Peyer's patch (tissue), 4 donors: ENCODE results near the gene HS6ST3. TPM values are rescaled to one million over a fixed set of nuclear protein-coding genes. Genes with fewer than 3 reads are reported as not detected.

Source experiments
- DNase-seq, 3 donors: peaks; one replicate each; pipeline ENCODE4 v3.0.0-alpha.2; 2017 to 2019
- H3K27ac ChIP-seq, 4 donors: fragments of 200-600 bp; sonication (generic); one replicate each; pipeline ENCODE4 v1.5.1; 2016 to 2019
- H3K27me3 ChIP-seq, 2 donors: fragments of 200-600 bp; sonication (generic); one replicate each; pipeline ENCODE4 v1.5.1; 2019
- H3K36me3 ChIP-seq, 3 donors: fragments of 200-600 bp; sonication (generic); one replicate each; pipeline ENCODE4 v1.5.1; 2016 to 2019
- H3K4me1 ChIP-seq, 4 donors: fragments of 200-600 bp; sonication (generic); one replicate each; pipeline ENCODE4 v1.5.1; 2016 to 2019
- H3K4me3 ChIP-seq, 4 donors: fragments of 200-600 bp; sonication (generic); 1 replicate in 3 of 4; 2 replicates in 1 of 4; pipeline ENCODE4 v1.5.1; 2016 to 2019; ENCODE audit warnings: mild to moderate bottlenecking in 1 of 4
- H3K9me3 ChIP-seq, 4 donors: fragments of 200-600 bp; sonication (generic); one replicate each; pipeline ENCODE4 v1.5.1; 2016 to 2019; ENCODE audit warnings: mild to moderate bottlenecking in 1 of 4
- CTCF ChIP-seq, 6 experiments: fragments of 450-650 bp in 4 of 6; fragments of 200-600 bp in 2 of 6; sonication (generic) in 1 of 6; IDR thresholded peaks; one replicate each; pipeline ENCODE4 v1.5.1; 2017 to 2019; ENCODE audit warnings: antibody characterized with exemption in 6 of 6, mild to moderate bottlenecking in 3 of 6, moderate library complexity in 1 of 6
- POLR2A ChIP-seq, 2 donors: fragments of 450-650 bp; IDR thresholded peaks; one replicate each; pipeline ENCODE4 v1.5.1; 2017; ENCODE audit warnings: antibody characterized with exemption in 2 of 2, mild to moderate bottlenecking in 2 of 2, moderate library complexity in 2 of 2
- total RNA-seq, 4 donors: library from RNA; depleted of rRNA; stranded (reverse); fragments of >200 nt; gene quantifications; one replicate each; pipeline ENCODE4 v1.1.0, GENCODE V29; 2016

HS6ST3 gene
- total RNA-seq, 4 donors from 2014 or later, result 0.09 TPM; not detected in 3

- no peak for TF ChIP-seq CTCF (IDR thresholded peaks at IDR 0.05)
- TF ChIP-seq POLR2A (IDR thresholded peaks at IDR 0.05), result no peak
- no peak for DNase-seq
Measured at GRCh38 chr13:96816261-96816660, 726.4 kb downstream of the HS6ST3 start.

GRCh38 chr13:96816874-96817273 lies 727.0 kb downstream of the HS6ST3 start:
- TF ChIP-seq CTCF (IDR thresholded peaks at IDR 0.05), result no peak
- TF ChIP-seq POLR2A (IDR thresholded peaks at IDR 0.05), result no peak
- Histone ChIP-seq H3K4me3 (no peak overlapping the region), H3K4me1 (no peaks in the 10 kb centered on the region), H3K27ac (no peak overlapping the region), H3K36me3 (no peaks in the 10 kb centered on the region), H3K27me3 (no peaks in the 10 kb centered on the region), H3K9me3 (no peaks in the 10 kb centered on the region)
- no peak for DNase-seq

More at GRCh38 chr13:96816261-96816660, 726.4 kb downstream of the HS6ST3 start:
- Histone ChIP-seq H3K4me3 (no peak overlapping the region), H3K27ac (no peak overlapping the region), H3K27me3 (no peaks in the 10 kb centered on the region), H3K4me1 (no peaks in the 10 kb centered on the region), H3K36me3 (no peaks in the 10 kb centered on the region), H3K9me3 (no peaks in the 10 kb centered on the region)

GRCh38 chr13:96817336-96817941 lies 727.5 kb downstream of the HS6ST3 start:
- TF ChIP-seq CTCF (IDR thresholded peaks at IDR 0.05) (peak in 4 of 6 experiments; percentile 33 to 59 (median 50)), POLR2A (IDR thresholded peaks at IDR 0.05) (no peak)
- Histone ChIP-seq H3K27ac (no peak overlapping the region), H3K27me3 (no peaks in the 10 kb centered on the region), H3K36me3 (no peaks in the 10 kb centered on the region), H3K9me3 (no peaks in the 10 kb centered on the region), H3K4me3 (no peak overlapping the region), H3K4me1 (no peaks in the 10 kb centered on the region)
- no peak for DNase-seq

GRCh38 chr13:96819375-96819774 lies 729.5 kb downstream of the HS6ST3 start:
- TF ChIP-seq CTCF (IDR thresholded peaks at IDR 0.05), result no peak
- no peak overlapping the region for H3K4me3 ChIP-seq
- no peaks in the 10 kb centered on the region for H3K36me3 ChIP-seq
- DNase-seq, result no peak
- H3K27ac ChIP-seq, result no peak overlapping the region
- H3K4me1 ChIP-seq, result no peaks in the 10 kb centered on the region
- no peaks in the 10 kb centered on the region for H3K9me3 ChIP-seq
- no peaks in the 10 kb centered on the region for H3K27me3 ChIP-seq

GRCh38 chr13:96821381-96821780 lies 731.5 kb downstream of the HS6ST3 start:
- no peaks in the 10 kb centered on the region for H3K36me3 ChIP-seq
- no peak overlapping the region for H3K4me3 ChIP-seq
- H3K9me3 ChIP-seq, result no peaks in the 10 kb centered on the region
- H3K27me3 ChIP-seq, result no peaks in the 10 kb centered on the region
- DNase-seq, result no peak
- no peak overlapping the region for H3K27ac ChIP-seq
- no peaks in the 10 kb centered on the region for H3K4me1 ChIP-seq
- TF ChIP-seq CTCF (IDR thresholded peaks at IDR 0.05), result no peak
- no peak for TF ChIP-seq POLR2A (IDR thresholded peaks at IDR 0.05)

- H3K27ac ChIP-seq, result no peak overlapping the region
- H3K4me3 ChIP-seq, result no peak overlapping the region
- no peaks in the 10 kb centered on the region for H3K27me3 ChIP-seq
- no peaks in the 10 kb centered on the region for H3K36me3 ChIP-seq
- TF ChIP-seq POLR2A (IDR thresholded peaks at IDR 0.05) (no peak), CTCF (IDR thresholded peaks at IDR 0.05) (no peak)
- H3K9me3 ChIP-seq, result no peaks in the 10 kb centered on the region
- DNase-seq, result no peak
- no peaks in the 10 kb centered on the region for H3K4me1 ChIP-seq
Measured at GRCh38 chr13:96821971-96822370, 732.1 kb downstream of the HS6ST3 start.
